Mesenteric fat pad (tissue), 1 donor: ENCODE data around the gene URB2. TPM values are rescaled to one million over a fixed set of nuclear protein-coding genes. Genes with fewer than 3 reads are reported as not detected.
A peak's percentile ranks its signal among the peaks of the same experiment; 100 is the strongest.
"Not testable (repeated sequence)": the region's sequence is repeated elsewhere in the genome, so short reads cannot be mapped to it uniquely, and the experiment has no call there.

Experiments used
- DNase-seq: peaks from one replicate; pipeline ENCODE4 v3.0.0-alpha.2; 2020; ENCODE audit warnings: low spot score
- long read RNA-seq: library from polyadenylated mRNA; unstranded; transcript quantifications from one replicate; pipeline ENCODE4 v2.0.0, GENCODE V29; 2020
- total RNA-seq: library from RNA; stranded (reverse); fragmentation: NEBNext Ultra II Directional; extraction: Animal tissue kit (Norgen Biotek cat#: 25700); gene quantifications from one replicate; pipeline ENCODE4 v1.2.1, GENCODE V29; 2021
- donor health status: DM: yes; HTN: yes; CAD: no.

Gene URB2
- 14.0 TPM for total RNA-seq
- long read RNA-seq, full-length matches to known transcripts, result 1 of 12 reads
- long read RNA-seq, partial matches to known transcripts, result 4 of 12 reads
- long read RNA-seq, other reads (novel, unspliced or antisense), result 7 of 12 reads

- DNase-seq, result peak; percentile 97
Measured at GRCh38 chr1:229625915-229626831, at the start of gene URB2, which contains the start of gene TAF5L. Gene URB2, plus strand, starts transcription at chr1:229626247. Its CDS starts 1,387 bp downstream, at chr1:229627634. Gene TAF5L, minus strand, starts transcription at chr1:229626122. Its CDS starts 11,640 bp downstream, at chr1:229614482.

GRCh38 chr1:229578168-229579058, 47.6 kb upstream of the URB2 start:
- DNase-seq, result no peak

DNA sequence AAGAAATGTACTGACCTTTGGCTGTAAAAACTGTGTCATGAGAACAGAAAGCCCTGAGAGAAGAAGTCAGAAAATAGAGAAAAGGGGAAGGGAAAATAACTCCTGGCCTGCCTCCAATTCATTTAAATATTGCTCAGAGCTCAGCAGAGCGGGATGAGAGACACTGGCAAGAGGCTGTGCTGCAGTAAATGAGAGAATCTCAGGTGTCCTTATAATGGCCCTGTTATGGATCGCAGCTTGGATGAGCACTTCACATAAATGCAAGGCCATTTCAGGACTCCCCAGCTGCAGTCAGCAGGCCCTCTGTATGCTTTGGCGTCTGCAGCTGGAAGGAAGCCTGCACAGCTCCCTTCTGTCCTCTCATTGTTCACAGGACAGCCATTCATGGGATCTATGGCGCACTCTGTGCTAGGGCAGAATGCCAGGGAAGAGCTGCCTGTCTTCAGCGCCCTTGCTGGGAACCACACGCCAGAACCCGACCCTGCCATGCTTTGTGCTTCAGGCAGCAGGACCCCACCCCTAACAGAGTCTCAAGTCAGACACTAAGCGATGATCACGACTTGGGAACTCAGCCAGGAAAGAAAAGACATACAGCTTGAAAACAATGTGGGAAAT, 46.9 kb upstream of the URB2 start:
- no peak for DNase-seq

GRCh38 chr1:229581485-229581884, 44.6 kb upstream of the URB2 start:
- no peak for DNase-seq

DNA sequence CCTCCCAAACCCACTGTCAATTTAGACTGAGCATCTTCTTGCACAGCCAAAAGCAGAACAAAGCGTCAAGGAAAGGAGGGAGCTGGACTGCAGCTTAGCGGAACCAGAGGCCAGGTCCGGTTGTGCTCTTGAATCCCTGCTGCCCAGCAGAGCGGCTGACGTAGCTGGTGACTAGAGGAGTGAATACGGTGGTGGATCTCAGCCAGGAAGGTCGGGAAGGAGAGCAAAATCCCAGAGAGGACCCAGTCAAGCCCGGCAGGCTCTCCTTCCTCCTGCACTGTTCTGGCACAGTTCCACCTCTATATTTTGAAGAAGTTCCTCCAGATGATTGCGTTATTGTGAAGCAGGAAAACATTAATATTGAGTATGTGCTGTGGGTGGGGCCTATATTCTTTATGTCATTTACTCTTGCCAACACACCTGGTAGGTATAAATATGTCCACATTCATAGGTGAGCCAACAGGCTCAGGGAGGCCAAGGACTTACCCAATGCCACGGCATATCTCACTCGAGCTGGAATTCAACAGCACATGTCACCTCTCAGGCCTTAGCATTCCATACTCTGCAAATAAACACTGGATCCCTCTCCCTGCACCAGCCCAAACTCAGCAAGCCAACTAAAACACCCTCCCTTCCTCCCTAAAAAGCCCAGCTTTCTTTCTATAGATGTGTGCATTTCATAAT, 43.9 kb upstream of the URB2 start:
- DNase-seq, result no peak

DNA sequence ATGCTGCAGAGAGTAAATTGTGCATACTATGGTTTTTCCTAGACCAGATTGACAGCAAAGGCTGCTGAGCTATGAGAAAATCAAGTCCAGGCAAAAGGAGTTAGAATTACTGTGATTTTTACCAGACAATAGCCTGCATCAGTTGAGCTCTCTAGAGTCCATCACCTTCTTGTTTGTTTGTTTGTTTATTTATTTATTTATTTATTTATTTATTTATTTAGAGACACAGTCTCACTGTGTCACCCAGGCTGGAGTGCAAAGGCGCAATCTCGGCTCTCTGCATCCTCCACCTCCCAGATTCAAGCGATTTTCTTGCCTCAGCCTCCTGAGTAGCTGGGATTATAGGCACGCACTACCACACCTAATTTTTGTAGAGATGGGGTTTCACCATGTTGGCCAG, 43.3 kb upstream of the URB2 start:
- no peak for DNase-seq

- no peak for DNase-seq
Measured at GRCh38 chr1:229585338-229585737, 40.7 kb upstream of the URB2 start.

GRCh38 chr1:229590119-229590518, 35.9 kb upstream of the URB2 start:
- DNase-seq, result no peak

DNA sequence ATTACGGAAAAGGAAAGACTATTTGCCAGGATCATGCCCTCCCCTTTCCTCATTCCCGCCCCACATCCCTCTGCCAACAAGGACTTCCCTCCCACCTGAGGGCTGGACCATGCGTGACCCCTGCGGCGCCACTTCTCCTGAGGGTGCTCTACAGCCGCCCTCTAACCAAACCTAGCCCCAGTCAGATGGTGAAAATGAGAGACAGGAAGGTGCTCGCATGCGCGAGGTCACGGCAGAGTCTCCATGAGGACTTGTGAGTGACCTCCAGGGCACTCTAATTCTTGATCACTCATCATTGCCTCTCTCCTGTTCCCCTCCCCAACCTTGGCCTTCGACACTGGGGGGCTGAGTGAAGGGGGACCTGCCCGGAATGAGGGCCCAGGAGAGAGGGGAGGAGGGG, 32.2 kb upstream of the URB2 start:
- no peak for DNase-seq

DNA sequence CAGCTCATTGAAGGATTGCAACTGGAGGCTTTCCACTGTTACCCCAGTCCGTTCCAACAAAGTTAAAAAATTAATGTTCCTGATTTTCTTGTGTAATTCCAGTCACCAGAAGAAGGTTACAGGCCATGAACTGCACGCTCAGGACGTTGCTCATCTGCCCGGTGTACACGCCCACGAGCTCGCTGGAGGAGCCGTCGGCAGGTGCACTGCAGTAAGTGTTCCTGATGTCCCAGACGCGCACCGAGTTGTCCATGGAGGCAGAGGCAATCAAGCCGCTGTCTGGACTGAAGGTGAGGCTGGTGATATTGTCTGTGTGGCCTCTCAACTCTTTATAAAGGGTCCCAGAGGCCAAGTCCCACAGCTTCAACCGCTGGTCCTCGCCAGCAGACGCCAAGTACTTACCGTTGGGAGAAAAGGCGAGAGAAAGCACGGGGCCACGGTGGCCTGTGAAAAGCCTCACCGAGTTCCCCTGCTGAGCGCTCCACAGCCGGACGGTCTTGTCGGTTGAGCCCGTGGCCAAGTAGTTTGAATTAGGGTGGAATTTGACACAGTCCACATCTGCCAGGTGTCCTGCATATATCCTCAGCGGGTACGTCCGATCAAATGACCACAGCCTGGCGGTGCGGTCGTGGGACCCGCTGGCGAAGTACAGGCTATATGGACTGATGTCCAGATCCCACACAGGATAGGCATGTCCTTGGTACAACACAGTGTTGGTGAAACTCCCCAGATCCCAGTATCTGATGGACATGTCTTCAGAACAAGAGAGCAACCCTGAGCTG, 31.6 kb upstream of the URB2 start:
- no peak for DNase-seq

DNA sequence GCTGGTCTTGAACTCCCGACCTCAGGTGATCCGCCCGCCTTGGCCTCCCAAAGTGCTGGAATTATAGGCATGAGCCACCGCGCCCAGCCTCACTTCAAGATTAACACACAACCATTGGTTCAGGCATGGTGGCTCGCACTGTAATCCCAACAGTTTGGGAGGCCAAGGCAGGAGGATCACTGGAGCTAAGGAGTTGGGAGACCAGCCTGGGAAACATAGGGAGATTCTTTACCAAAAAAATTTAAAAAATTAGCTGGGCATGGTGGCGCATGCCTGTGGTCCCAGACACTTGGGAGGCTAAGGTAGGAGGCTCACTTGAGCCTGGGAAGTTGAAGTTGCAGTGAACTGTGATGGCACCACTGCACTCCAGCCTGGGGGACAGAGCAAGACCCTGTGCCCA, 30.2 kb upstream of the URB2 start:
- not testable (repeated sequence) for DNase-seq

GRCh38 chr1:229596925-229597699, 28.9 kb upstream of the URB2 start:
- DNase-seq, result no peak

DNA sequence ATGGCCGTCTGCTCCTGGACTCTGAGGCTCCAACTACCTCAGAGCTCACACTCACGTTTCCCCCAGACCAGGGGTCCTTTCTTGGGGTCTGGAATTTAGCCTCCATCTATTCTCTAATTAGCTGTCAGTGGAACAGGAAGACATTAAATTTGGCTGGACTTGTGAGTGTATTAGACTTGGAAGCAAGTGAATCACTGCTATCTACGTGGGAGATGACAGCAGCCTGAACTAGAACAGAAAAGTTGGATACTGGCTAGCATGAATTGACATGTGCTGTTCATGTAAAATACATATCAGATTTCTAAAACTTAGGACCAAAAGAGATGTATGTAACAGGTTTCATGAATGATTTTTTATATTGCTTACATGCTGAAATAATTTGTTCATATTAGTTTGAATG, 28.2 kb upstream of the URB2 start:
- no peak for DNase-seq

DNA sequence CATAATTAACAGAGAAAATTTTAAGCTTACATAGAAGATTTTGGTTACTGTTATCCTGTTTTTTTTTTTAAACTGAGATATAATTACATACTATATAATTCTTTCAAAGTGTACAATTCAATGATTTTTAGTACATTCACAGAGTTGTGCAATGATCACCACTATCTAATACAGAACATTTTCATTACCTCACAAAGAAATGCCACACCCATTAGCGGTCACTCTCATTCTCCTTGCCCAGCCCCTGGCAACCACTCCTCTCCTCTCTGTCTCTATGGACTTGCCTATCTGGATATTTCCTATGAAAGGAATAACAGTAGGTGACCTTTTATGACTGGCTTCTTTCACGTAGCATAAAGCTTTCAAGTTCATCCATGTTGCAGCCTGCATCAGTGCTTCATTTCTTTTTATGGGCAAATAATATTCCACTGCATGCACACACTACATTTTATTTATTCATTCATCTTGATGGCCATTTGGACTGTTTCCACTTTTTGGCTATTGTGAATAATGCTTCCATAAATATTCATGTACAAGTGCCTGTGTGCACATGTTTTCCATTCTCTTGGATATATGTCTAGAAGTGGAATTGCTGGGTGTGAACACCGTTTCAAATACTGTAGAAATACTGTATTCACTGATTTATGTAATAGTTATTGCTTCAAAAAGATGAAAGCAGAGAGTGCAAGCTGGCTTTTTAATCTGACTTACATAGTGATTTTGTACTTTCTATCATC, 26.7 kb upstream of the URB2 start:
- no peak for DNase-seq

DNA sequence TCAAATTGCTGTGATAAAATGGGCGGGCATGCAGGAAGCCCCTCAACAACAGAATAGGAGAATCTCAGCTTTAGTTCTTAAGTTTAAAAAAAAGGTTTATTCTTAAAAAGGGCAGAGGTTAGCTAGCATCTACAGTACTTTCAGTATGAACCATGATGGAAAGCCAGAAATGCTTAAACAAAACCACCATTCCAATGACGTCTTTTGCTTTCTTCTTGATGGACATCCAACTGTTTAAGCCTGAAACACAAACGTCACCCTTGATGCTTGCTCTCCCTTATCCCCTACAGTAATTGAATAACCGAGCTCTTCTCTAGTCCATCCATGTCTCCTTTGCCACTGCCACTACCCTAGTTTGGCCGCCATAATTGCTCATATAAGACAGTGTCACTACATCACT, 25.8 kb upstream of the URB2 start:
- DNase-seq, result no peak

DNA sequence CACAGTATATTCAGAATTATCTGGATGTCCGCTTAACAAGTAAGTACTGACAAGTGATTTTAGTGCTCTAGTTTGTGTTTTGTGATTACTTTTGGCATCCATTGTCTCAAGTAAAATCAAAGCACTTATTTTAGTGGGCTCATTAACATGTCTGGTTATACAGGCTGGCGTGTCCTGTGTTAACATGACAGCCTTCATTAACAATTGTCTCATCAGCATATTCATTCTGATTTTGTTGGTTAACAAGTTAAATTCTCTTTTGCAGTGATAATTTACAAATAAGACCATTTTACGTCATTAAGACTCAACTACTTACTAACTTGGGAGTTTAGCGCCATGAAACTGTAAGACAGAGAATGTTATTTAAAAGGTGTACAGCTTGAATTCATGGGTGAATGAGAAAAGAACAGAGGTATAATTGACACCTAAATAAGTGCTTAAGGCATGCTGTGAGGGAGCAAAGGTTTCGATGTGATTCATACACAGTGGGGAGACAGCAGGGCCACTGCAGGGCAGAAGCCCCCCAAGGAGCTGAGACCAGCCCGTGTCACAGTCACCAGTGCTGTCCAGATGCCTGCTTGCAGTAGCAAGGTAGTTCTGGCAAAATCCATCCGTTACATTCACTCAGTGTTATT, 22.6 kb upstream of the URB2 start:
- DNase-seq, result no peak

- DNase-seq, result no peak
Measured at GRCh38 chr1:229607370-229607769, 18.7 kb upstream of the URB2 start.

DNA sequence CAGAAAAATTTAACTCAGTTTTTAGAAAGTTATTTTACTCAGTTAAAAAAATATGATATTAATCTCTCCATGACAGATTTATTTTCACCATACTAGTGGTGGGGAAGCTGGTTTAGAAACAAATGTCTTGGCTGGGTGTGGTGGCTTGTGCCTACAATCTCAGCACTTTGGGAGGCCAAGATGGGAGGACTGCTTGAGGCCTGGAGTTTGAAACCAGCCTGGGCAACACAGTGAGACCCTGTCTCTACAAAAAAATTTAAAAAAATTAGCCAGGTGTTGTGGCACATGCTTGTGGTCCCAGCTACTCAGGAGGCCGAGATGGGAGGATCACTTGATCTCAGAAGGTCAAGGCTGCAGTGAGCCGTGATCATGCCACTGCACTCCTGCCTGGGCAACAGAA, 17.5 kb upstream of the URB2 start:
- DNase-seq, result no peak
